SK-N-SH (cell line): ENCODE measurements around the gene STK40. TPM values are rescaled to one million over a fixed set of nuclear protein-coding genes. Genes with fewer than 3 reads are reported as not detected.

Experiments used
- CTCF ChIA-PET: fragments of 300-600, 350-600 bp; formaldehyde crosslinking; extraction: SDS; loops from one replicate; lab custom pipeline; 2021; lab: Yijun Ruan, JAX
- POLR2A ChIA-PET: fragments of 350-600 bp; sonication (Branson Sonifier 250); formaldehyde crosslinking; extraction: SDS; loops from one replicate; lab custom pipeline; 2020; ENCODE audit warnings: antibody characterized with exemption, inconsistent platforms; lab: Yijun Ruan, JAX
- DNase-seq: peaks from one replicate; pipeline ENCODE4 v3.0.0; 2012
- H2AFZ ChIP-seq: fragments of 200-600 bp; sonication (generic); 2 replicates; pipeline ENCODE4 v1.8.1; 2016; ENCODE audit warnings: antibody characterized with exemption, mild to moderate bottlenecking, low read depth
- H3F3A ChIP-seq: fragments of 200-600 bp; sonication (generic); replicated peaks from 2 replicates; pipeline ENCODE3; 2016; ENCODE audit warnings: antibody characterized with exemption, mild to moderate bottlenecking; ENCODE audit not compliant: insufficient read depth
- H3K27ac ChIP-seq, 2 experiments: fragments of 200-500 bp in 1 of 2; fragments of 200-600 bp in 1 of 2; sonication (Bioruptor generic) in 1 of 2; sonication (generic), shearing (Covaris generic) in 1 of 2; 2 replicates each; pipeline versions ENCODE4 v1.5.1 to v1.6.1; 2014 to 2016; ENCODE audit warnings: low read depth in 2 of 2, inconsistent platforms in 1 of 2, low read length in 1 of 2, mild to moderate bottlenecking in 1 of 2, mixed read lengths in 1 of 2
- H3K27me3 ChIP-seq: fragments of 200-600 bp; sonication (generic), shearing (Covaris generic); 2 replicates; pipeline ENCODE4 v1.6.1; 2016; ENCODE audit warnings: mixed run types; ENCODE audit not compliant: insufficient read depth
- H3K36me3 ChIP-seq, 2 experiments: fragments of 200-500 bp in 1 of 2; fragments of 200-600 bp in 1 of 2; sonication (Bioruptor generic) in 1 of 2; sonication (generic) in 1 of 2; replicated peaks in 1 of 2; 2 replicates each; pipeline versions ENCODE3 to v1.5.1; 2014 to 2016; ENCODE audit warnings: low read length in 1 of 2, mild to moderate bottlenecking in 1 of 2; ENCODE audit not compliant: insufficient read depth in 2 of 2, control insufficient read depth in 1 of 2
- H3K4me1 ChIP-seq, 2 experiments: fragments of 200-500 bp in 1 of 2; fragments of 200-600 bp in 1 of 2; sonication (Bioruptor generic) in 1 of 2; sonication (generic), shearing (Covaris generic) in 1 of 2; 2 replicates each; pipeline versions ENCODE4 v1.5.1 to v1.6.1; 2014 to 2016; ENCODE audit warnings: low read depth in 1 of 2, low read length in 1 of 2, mixed run types in 1 of 2; ENCODE audit not compliant: insufficient read depth in 2 of 2, control insufficient read depth in 1 of 2
- H3K4me2 ChIP-seq: fragments of 200-600 bp; sonication (generic), shearing (Covaris generic); 2 replicates; pipeline ENCODE4 v1.6.1; 2017; ENCODE audit warnings: mixed run types
- H3K4me3 ChIP-seq, 2 experiments: fragments of 200-500 bp in 1 of 2; fragments of 200-600 bp in 1 of 2; sonication (Bioruptor generic) in 1 of 2; sonication (generic), shearing (Covaris generic) in 1 of 2; 2 replicates each; pipeline versions ENCODE4 v1.5.1 to v1.8.1; 2014 to 2016; ENCODE audit warnings: low read depth in 2 of 2, inconsistent platforms in 1 of 2, low read length in 1 of 2, mild to moderate bottlenecking in 1 of 2, mixed read lengths in 1 of 2, moderate library complexity in 1 of 2
- H3K79me2 ChIP-seq: fragments of 200-600 bp; sonication (generic); 2 replicates; pipeline ENCODE4 v1.8.1; 2017; ENCODE audit warnings: mild to moderate bottlenecking; ENCODE audit not compliant: insufficient read depth
- H3K9ac ChIP-seq: fragments of 200-600 bp; sonication (generic); 2 replicates; pipeline ENCODE4 v1.6.1; 2017; ENCODE audit warnings: mixed run types
- H3K9me2 ChIP-seq: fragments of 200-600 bp; sonication (generic); 2 replicates; pipeline ENCODE4 v1.6.1; 2017; ENCODE audit warnings: mixed run types
- H3K9me3 ChIP-seq: fragments of 200-600 bp; sonication (generic); 2 replicates; pipeline ENCODE4 v1.6.1; 2017; ENCODE audit warnings: mixed run types, mild to moderate bottlenecking, moderate library complexity
- H4K20me1 ChIP-seq: fragments of 200-600 bp; sonication (generic); 2 replicates; pipeline ENCODE4 v1.6.1; 2017; ENCODE audit warnings: mild to moderate bottlenecking, mixed run types; ENCODE audit not compliant: insufficient read depth
- CHD2 ChIP-seq: fragments of 150-350 bp; IDR thresholded peaks from 2 replicates; pipeline ENCODE4 v1.6.1; 2018; ENCODE audit warnings: low read length; ENCODE audit not compliant: partially characterized antibody
- FOSL2 ChIP-seq: IDR thresholded peaks from 2 replicates; pipeline ENCODE4 v1.4.0; 2012; ENCODE audit warnings: low read depth, mild to moderate bottlenecking, moderate library complexity, borderline replicate concordance
- JUND ChIP-seq: IDR thresholded peaks from 2 replicates; pipeline ENCODE4 v1.4.0; 2012
- TCF12 ChIP-seq: IDR thresholded peaks from 2 replicates; pipeline ENCODE4 v1.4.0; 2012
- YY1 ChIP-seq: IDR thresholded peaks from 2 replicates; pipeline ENCODE4 v1.4.0; 2012; ENCODE audit warnings: low read depth, mild to moderate bottlenecking
- WGBS: methylation state at CpG from one replicate; pipeline ENCODE4 v1.1.6; 2017; ENCODE audit warnings: low lambda C conversion rate; 5-methylcytosine and 5-hydroxymethylcytosine counted together
- polyA plus RNA-seq, 3 experiments: library from polyadenylated mRNA; depleted of rRNA; stranded (reverse); fragments of >200 nt; gene quantifications; 2 replicates each; pipeline ENCODE4 v1.2.3, GENCODE V29; 2012
- TF ChIP-seq, protein P1 (sequence below): IDR thresholded peaks from 2 replicates; pipeline ENCODE4 v1.6.1; 2012; ENCODE audit warnings: mild to moderate bottlenecking, low read depth, low read length, moderate library complexity
- TF ChIP-seq, protein P2 (sequence below): IDR thresholded peaks from 2 replicates; pipeline ENCODE4 v1.4.0; 2012; ENCODE audit warnings: low read depth, borderline replicate concordance

The STK40 gene
- polyA plus RNA-seq, 1 of the 3 experiments (the other 2 are of a cell fraction) = 43.3 TPM

GRCh38 chr1:36389261-36389660 lies 3.5 kb upstream of the STK40 start:
- Histone ChIP-seq H3K4me2 (peak overlapping the region; percentile 2; the same call in 1 of the 2 replicates), H3K9me3 (no peaks in the 10 kb centered on the region), H3K27ac (peak overlapping the region; percentile 24 to 99; a peak in 3 of 4 replicates), H3K9me2 (no peaks in the 10 kb centered on the region), H3K4me1 (peaks cover 20 to 22% of the 10 kb centered on the region in 2 experiments), H3K9ac (no peak overlapping the region), H3K79me2 (peaks cover 23% of the 10 kb centered on the region), H4K20me1 (peaks cover 8% of the 10 kb centered on the region), H3F3A (peaks cover 26% of the 10 kb centered on the region), H2AFZ (no peak overlapping the region), H3K27me3 (no peaks in the 10 kb centered on the region), H3K4me3 (no peak overlapping the region), H3K36me3 (peaks cover 23 to 24% of the 10 kb centered on the region in 2 experiments)
- no peak for DNase-seq
- TF ChIP-seq YY1 = no peak
- WGBS = 74% methylated on average over 2 of the region's 2 CpGs
- POLR2A ChIA-PET = no interaction called here
- CTCF ChIA-PET = interaction anchor here (0.8 to 2.7 kb wide), 4 partner anchors 32 to 240 kb away, joined by 3 to 9 read pairs (median 5); partner anchors contain the start of gene TRAPPC3

- peak overlapping the region; percentile 92 for H3K9ac ChIP-seq
- TF ChIP-seq TCF12 (0 out of 2 replicates have a peak, but pooled peaks have one; percentile 31), CHD2 (no peak), FOSL2 (peak; percentile 59), JUND (peak; percentile 49)
- TF ChIP-seq, protein P1, sequence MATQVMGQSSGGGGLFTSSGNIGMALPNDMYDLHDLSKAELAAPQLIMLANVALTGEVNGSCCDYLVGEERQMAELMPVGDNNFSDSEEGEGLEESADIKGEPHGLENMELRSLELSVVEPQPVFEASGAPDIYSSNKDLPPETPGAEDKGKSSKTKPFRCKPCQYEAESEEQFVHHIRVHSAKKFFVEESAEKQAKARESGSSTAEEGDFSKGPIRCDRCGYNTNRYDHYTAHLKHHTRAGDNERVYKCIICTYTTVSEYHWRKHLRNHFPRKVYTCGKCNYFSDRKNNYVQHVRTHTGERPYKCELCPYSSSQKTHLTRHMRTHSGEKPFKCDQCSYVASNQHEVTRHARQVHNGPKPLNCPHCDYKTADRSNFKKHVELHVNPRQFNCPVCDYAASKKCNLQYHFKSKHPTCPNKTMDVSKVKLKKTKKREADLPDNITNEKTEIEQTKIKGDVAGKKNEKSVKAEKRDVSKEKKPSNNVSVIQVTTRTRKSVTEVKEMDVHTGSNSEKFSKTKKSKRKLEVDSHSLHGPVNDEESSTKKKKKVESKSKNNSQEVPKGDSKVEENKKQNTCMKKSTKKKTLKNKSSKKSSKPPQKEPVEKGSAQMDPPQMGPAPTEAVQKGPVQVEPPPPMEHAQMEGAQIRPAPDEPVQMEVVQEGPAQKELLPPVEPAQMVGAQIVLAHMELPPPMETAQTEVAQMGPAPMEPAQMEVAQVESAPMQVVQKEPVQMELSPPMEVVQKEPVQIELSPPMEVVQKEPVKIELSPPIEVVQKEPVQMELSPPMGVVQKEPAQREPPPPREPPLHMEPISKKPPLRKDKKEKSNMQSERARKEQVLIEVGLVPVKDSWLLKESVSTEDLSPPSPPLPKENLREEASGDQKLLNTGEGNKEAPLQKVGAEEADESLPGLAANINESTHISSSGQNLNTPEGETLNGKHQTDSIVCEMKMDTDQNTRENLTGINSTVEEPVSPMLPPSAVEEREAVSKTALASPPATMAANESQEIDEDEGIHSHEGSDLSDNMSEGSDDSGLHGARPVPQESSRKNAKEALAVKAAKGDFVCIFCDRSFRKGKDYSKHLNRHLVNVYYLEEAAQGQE = no peak
- TF ChIP-seq, protein P2, sequence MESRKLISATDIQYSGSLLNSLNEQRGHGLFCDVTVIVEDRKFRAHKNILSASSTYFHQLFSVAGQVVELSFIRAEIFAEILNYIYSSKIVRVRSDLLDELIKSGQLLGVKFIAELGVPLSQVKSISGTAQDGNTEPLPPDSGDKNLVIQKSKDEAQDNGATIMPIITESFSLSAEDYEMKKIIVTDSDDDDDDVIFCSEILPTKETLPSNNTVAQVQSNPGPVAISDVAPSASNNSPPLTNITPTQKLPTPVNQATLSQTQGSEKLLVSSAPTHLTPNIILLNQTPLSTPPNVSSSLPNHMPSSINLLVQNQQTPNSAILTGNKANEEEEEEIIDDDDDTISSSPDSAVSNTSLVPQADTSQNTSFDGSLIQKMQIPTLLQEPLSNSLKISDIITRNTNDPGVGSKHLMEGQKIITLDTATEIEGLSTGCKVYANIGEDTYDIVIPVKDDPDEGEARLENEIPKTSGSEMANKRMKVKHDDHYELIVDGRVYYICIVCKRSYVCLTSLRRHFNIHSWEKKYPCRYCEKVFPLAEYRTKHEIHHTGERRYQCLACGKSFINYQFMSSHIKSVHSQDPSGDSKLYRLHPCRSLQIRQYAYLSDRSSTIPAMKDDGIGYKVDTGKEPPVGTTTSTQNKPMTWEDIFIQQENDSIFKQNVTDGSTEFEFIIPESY = no peak
- ChIA-PET POLR2A (interaction anchor here (0.6 to 2.1 kb wide), 6 partner anchors 9 to 264 kb away, joined by 3 to 25 read pairs (median 3); partner anchors contain the start of genes LSM10 and OSCP1), CTCF (interaction anchor here (0.8 to 1.1 kb wide), 2 partner anchors 10 to 45 kb away, joined by 3 to 5 read pairs; partner anchors contain the start of gene LSM10)
- H3K9me3 ChIP-seq = no peaks in the 10 kb centered on the region
- peaks cover 26% of the 10 kb centered on the region for H3F3A ChIP-seq
- peaks cover 25% of the 10 kb centered on the region in 2 experiments for H3K4me1 ChIP-seq
- H3K36me3 ChIP-seq = peaks cover 7 to 10% of the 10 kb centered on the region in 2 experiments
- H3K27ac ChIP-seq = peak overlapping the region; percentile 97 to 99
- H4K20me1 ChIP-seq = peaks cover 27% of the 10 kb centered on the region
- no peak for DNase-seq
- WGBS = 62% methylated on average over 10 of the region's 10 CpGs
- no peak overlapping the region for H2AFZ ChIP-seq
- peak overlapping the region; percentile 12 to 52; a peak in 2 of 4 replicates for H3K4me3 ChIP-seq
- H3K9me2 ChIP-seq = no peaks in the 10 kb centered on the region
- H3K79me2 ChIP-seq = peaks cover 33% of the 10 kb centered on the region
- peak overlapping the region; percentile 82 for H3K4me2 ChIP-seq
- no peaks in the 10 kb centered on the region for H3K27me3 ChIP-seq
These were observed 1.6 kb upstream of the STK40 start for GRCh38 chr1:36387141-36387949.
